Activated CD8-positive, alpha-beta T cell treated with anti-CD3 and anti-CD28 coated beads for 36 hours (primary cell): ENCODE data around the gene ANAPC4. TPM values are rescaled to one million over a fixed set of nuclear protein-coding genes. Genes with fewer than 3 reads are reported as not detected.

ENCODE experiments used
- ATAC-seq: fragments of 200-7000 bp; cut with Tn5 transposase; one replicate; pipeline ENCODE4 v1.10.0; 2021; ENCODE audit warnings: mild to moderate bottlenecking, moderate library complexity
- CTCF ChIA-PET: fragments of 350-600 bp; sonication (Branson Sonifier 250); formaldehyde crosslinking; loops from one replicate; lab custom pipeline; 2021; ENCODE audit warnings: antibody characterized with exemption; lab: Charles Lee
- POLR2A ChIA-PET: fragments of 350-600 bp; sonication (Branson Sonifier 250); formaldehyde crosslinking; loops from one replicate; lab custom pipeline; 2021; ENCODE audit warnings: antibody characterized with exemption; lab: Charles Lee
- DNase-seq: peaks from one replicate; pipeline ENCODE4 v3.0.0-alpha.2; 2020
- H3K27ac Mint-ChIP-seq: one replicate; pipeline ENCODE4 v1.8.0; 2021; ENCODE audit warnings: mild to moderate bottlenecking, mixed read lengths
- H3K27me3 Mint-ChIP-seq: one replicate; pipeline ENCODE4 v1.8.0; 2021; ENCODE audit warnings: mixed read lengths
- H3K36me3 Mint-ChIP-seq: one replicate; pipeline ENCODE4 v1.8.0; 2021; ENCODE audit warnings: low read depth, mixed read lengths
- H3K4me1 Mint-ChIP-seq: one replicate; pipeline ENCODE4 v1.8.0; 2021; ENCODE audit warnings: low read depth, mixed read lengths
- H3K4me3 Mint-ChIP-seq: one replicate; pipeline ENCODE4 v1.8.0; 2021; ENCODE audit warnings: mild to moderate bottlenecking, moderate library complexity, mixed read lengths
- H3K9me3 Mint-ChIP-seq: one replicate; pipeline ENCODE4 v1.8.0; 2021; ENCODE audit warnings: mixed read lengths
- intact Hi-C: fragments of 100-400 bp; cut with micrococcal nuclease; formaldehyde crosslinking; loops from one replicate; pipeline ENCODE4 v1.10.0; 2022
- total RNA-seq, 2 experiments: library from RNA; stranded (reverse); gene quantifications; one replicate each; pipeline ENCODE4 v1.2.3, GENCODE V29; 2021
- TF ChIP-seq, protein P1 (sequence below): fragments of 200-600 bp; IDR thresholded peaks from one replicate; pipeline ENCODE4 v1.8.0; 2022; ENCODE audit warnings: antibody characterized with exemption, mild to moderate bottlenecking

Gene ANAPC4
- total RNA-seq, 2 experiments from 2014 or later, result 29.2 to 31.4 TPM

DNA sequence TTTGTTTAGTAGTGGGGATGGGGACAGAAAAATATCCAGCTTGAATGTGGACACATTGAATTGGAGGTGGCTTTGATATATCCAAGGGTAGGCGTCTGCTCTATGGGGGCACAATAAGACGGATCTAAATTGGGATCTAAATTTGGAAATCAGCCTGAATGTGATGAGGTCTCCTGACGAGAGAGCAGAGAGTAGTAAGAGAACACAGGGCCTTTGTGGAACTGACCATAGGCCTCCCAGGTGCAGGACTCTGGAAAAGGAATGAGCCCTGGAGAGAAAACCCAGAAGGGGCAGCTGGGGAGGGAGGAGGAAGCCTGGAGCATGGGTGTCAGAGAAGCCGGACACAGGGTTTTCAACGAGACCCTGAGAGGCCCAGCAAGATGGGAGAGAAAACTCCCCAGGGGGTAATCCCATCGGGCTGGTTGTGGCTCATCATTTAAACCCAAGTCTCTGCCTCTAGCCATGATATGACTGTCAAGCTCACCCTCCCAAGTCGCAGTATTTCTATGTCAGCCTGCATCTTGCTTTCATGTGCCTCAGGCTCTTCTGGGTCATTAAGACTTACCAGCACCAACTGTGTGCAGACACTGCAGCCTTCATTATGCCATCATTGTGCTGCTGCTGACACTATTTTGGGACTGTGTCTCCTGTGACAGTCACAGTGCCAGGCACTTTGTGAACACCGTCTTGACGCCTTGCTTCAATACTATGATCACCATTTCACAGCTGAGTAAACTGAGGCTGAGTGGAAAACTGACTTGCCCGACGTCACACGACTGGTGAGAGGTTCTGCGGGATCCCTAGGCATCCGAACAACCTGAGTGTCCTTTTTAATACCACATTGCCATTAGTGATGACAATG, 57.1 kb downstream of the ANAPC4 start:
- no peaks in the 10 kb centered on the region for H3K36me3 Mint-ChIP-seq
- no peaks in the 10 kb centered on the region for H3K27me3 Mint-ChIP-seq
- H3K4me3 Mint-ChIP-seq, result no peak overlapping the region
- POLR2A ChIA-PET, result no interaction called here
- no peaks in the 10 kb centered on the region for H3K4me1 Mint-ChIP-seq
- no peak overlapping the region for H3K27ac Mint-ChIP-seq
- DNase-seq (no peak), ATAC-seq (no peak)
- intact Hi-C loops, result no loop called here
- TF ChIP-seq, protein P1, sequence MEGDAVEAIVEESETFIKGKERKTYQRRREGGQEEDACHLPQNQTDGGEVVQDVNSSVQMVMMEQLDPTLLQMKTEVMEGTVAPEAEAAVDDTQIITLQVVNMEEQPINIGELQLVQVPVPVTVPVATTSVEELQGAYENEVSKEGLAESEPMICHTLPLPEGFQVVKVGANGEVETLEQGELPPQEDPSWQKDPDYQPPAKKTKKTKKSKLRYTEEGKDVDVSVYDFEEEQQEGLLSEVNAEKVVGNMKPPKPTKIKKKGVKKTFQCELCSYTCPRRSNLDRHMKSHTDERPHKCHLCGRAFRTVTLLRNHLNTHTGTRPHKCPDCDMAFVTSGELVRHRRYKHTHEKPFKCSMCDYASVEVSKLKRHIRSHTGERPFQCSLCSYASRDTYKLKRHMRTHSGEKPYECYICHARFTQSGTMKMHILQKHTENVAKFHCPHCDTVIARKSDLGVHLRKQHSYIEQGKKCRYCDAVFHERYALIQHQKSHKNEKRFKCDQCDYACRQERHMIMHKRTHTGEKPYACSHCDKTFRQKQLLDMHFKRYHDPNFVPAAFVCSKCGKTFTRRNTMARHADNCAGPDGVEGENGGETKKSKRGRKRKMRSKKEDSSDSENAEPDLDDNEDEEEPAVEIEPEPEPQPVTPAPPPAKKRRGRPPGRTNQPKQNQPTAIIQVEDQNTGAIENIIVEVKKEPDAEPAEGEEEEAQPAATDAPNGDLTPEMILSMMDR, result no peak
- CTCF ChIA-PET, result no interaction called here
- peaks cover 2% of the 10 kb centered on the region for H3K9me3 Mint-ChIP-seq

GRCh38 chr4:25437926-25438325, 60.9 kb downstream of the ANAPC4 start:
- Mint-ChIP-seq H3K36me3 (no peaks in the 10 kb centered on the region), H3K27me3 (no peaks in the 10 kb centered on the region), H3K27ac (no peak overlapping the region), H3K9me3 (peaks cover 2% of the 10 kb centered on the region), H3K4me1 (no peaks in the 10 kb centered on the region), H3K4me3 (no peak overlapping the region)
- ChIA-PET CTCF (no interaction called here), POLR2A (no interaction called here)
- ATAC-seq, result no peak
- DNase-seq, result no peak
- intact Hi-C loops, result no loop called here
- TF ChIP-seq, protein P1, result no peak

DNA sequence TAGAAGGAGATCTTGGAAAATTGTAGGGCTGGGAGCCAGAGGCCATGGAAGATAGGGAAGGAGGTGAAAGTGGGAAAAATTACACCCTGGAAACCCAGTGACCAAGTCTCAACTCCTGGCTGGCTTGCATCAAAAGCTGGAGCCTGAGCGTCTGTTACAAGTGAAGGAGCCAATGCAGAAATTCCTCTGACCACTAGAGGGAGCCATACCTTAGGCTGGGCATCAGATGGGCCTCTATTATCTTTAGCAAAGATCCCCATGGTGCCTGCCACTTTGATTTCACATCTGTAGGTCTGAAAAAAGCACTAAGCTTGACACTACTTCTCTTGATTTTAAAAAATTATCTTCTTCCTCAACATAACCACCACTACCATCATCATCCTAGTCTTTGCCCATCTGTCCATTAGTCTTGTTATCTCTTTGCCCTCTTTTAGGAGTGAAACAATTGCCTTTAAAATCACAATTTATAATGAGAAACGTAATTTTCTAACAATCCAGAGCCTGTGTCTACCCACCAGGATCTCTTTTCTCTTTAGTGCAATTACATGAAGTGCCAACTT, 62.9 kb downstream of the ANAPC4 start:
- no peaks in the 10 kb centered on the region for H3K27me3 Mint-ChIP-seq
- DNase-seq (peak; percentile 75), ATAC-seq (peak; percentile 77)
- CTCF ChIA-PET, result interaction anchor here (0.6 to 4.1 kb wide), 21 partner anchors 9 to 525 kb away, joined by 3 to 23 read pairs (median 3); no protein-coding TSS in a partner anchor
- no peak overlapping the region for H3K4me3 Mint-ChIP-seq
- no peak overlapping the region for H3K27ac Mint-ChIP-seq
- H3K4me1 Mint-ChIP-seq, result no peaks in the 10 kb centered on the region
- peaks cover 2% of the 10 kb centered on the region for H3K9me3 Mint-ChIP-seq
- TF ChIP-seq, protein P1, result peak; percentile 63
- intact Hi-C loops, result loop anchor here (10.0 kb wide), 1 partner anchor 345 kb away; no protein-coding TSS in a partner anchor
- POLR2A ChIA-PET, result no interaction called here
- no peaks in the 10 kb centered on the region for H3K36me3 Mint-ChIP-seq

GRCh38 chr4:25440478-25441030, 63.5 kb downstream of the ANAPC4 start:
- Mint-ChIP-seq H3K27ac (no peak overlapping the region), H3K36me3 (no peaks in the 10 kb centered on the region), H3K4me1 (no peaks in the 10 kb centered on the region), H3K27me3 (no peaks in the 10 kb centered on the region), H3K4me3 (no peak overlapping the region), H3K9me3 (peaks cover 2% of the 10 kb centered on the region)
- intact Hi-C loops, result loop anchor here (10.0 kb wide), 1 partner anchor 344 kb away; no protein-coding TSS in a partner anchor
- TF ChIP-seq, protein P1, result no peak
- no peak for ATAC-seq
- DNase-seq, result no peak
- CTCF ChIA-PET, result interaction anchor here (0.6 to 4.1 kb wide), 13 partner anchors 8 to 392 kb away, joined by 3 to 23 read pairs (median 3); no protein-coding TSS in a partner anchor
- POLR2A ChIA-PET, result no interaction called here
